Stimulated activated CD4-positive, alpha-beta T cell treated with anti-CD3 and anti-CD28 coated beads, Interleukin-1b, Interleukin-23, amount 100 ng/mL, for 24 hours (primary cell): ENCODE data around the gene MYH10.

ENCODE experiments used
- DNase-seq, 4 experiments: peaks; one replicate each; pipeline ENCODE4 v3.0.0-alpha.2; 2020; ENCODE audit warnings: low read depth in 4 of 4, low spot score in 1 of 4

MYH10 gene

DNA sequence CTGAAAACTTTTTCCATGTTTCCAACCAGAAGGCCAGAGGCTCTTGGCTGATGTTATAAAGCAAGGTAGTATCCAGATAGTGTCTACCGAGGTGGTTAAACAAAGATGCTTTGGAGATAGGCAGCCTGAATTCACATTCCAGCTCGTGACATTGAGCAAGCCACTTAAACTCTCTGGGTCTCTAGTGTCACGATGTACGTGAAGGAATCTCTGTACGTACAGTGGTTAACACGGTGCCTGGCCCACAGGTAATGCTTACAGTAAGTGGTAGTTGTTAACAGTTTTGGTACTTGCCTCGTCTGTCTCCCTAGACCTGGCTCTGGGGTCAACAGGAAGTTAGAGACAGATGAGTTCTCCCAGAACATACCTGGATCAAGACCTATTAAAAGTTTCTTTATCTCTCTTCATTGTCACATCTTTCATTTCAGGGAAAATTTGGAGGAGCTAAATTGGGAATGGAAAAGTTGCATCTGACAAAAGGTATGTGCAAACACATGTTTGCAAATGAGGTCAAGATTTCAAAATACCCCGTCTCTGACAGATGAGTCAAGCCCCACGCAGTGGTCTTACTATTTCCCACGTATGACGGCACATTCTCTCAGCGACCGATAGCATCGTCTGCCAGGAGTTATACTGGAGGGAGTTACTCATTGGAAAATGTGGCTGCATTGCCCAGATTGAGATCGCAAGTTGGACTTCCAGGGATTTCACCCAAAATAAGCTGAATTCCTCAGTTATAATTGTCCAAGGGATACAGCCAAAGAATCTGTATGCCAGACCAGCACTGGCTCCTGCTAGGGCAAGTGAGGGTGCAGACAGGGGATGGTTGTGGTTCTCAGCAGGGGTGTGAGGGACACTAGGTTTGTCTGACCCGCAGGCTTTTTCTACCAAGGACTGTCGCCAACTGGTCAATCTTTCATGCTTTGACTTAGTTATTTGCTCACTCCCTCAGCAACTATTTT, 18.9 kb upstream of the MYH10 start:
- no peak for DNase-seq

- no peak for DNase-seq
Measured at GRCh38 chr17:8647956-8648355, 17.4 kb upstream of the MYH10 start.

DNA sequence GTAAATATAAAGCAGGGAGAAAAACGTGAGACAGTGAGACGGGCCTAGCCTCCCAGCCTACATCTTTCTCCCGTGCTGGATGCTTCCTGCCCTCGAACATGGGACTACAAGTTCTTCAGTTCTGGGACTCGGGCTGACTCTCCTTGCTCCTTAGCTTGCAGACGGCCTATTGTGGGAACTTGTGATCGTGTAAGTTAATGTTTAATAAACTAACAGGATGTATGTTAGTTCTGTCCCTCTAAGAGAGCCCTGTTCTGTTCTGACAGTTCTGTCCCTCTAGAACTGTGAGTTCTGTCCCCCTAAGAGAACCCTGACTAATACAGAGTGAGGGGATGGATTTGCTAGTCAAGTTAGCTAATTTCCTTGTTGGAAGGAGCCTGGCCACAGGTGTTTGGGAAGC, 16.7 kb upstream of the MYH10 start:
- DNase-seq = no peak

GRCh38 chr17:8644507-8644902, 14.0 kb upstream of the MYH10 start:
- DNase-seq = no peak

- no peak for DNase-seq
Measured at GRCh38 chr17:8643855-8644506, 13.5 kb upstream of the MYH10 start.

GRCh38 chr17:8639709-8640108, 9.2 kb upstream of the MYH10 start:
- DNase-seq = no peak

- no peak for DNase-seq
Measured at GRCh38 chr17:8632061-8632460, 1.5 kb upstream of the MYH10 start.

DNA sequence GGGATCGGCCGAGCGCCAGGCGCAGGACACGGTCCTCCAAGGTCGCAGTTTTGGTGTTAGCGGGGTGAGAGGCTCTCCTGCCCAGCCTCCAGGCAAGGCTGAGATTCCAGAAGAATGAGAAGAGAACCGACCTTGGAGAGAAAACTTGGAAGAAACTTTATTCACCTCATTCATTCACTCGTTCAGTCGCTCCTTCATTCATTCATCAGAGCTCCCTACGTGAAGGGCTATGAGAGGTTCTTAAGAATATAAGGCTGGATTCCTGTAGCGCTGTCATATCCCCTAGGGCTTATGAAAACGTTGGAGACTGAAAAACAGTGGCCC, 991 bp upstream of the MYH10 start:
- no peak for DNase-seq

DNA sequence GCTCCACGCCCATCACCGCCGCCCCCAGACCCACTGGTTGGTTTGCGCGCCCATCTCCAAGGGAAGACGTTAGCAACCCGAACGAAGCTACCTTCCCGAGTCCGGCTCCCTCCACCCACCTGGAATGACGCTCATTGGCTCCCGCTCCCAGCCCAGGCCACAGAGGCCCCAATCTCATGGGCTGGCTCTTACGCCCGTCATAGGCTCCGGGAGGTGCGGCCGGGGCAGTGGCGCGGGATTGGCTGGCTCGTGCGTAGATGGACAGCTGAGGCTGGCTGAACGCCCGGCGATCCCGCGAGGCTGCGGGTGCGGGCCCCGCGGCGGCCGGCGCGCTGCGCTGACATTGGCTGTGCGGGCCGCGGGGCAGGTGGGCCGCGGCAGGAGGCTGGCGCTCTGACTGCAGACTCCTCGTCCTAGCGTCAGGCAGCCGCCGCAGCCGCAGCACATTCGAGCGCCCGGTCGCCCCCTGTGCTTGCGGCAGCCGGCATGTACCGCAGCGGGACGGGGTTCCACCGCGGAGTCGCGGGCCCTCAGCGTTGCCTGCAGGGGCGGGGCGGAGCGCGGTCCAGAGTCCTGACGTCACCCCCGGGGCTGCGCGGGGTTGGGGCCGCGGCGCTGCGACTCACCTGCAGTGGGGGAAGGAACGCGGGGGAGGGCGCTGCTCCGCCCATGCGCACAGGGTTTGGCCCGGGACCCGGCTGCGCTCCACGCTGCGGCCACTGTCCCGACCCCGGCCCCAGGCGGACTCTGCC, 453 bp upstream of the MYH10 start:
- DNase-seq = peak; percentile 60 to 92 (median 80)

GRCh38 chr17:8629371-8630226, 926 bp downstream of the MYH10 start:
- no peak for DNase-seq

DNA sequence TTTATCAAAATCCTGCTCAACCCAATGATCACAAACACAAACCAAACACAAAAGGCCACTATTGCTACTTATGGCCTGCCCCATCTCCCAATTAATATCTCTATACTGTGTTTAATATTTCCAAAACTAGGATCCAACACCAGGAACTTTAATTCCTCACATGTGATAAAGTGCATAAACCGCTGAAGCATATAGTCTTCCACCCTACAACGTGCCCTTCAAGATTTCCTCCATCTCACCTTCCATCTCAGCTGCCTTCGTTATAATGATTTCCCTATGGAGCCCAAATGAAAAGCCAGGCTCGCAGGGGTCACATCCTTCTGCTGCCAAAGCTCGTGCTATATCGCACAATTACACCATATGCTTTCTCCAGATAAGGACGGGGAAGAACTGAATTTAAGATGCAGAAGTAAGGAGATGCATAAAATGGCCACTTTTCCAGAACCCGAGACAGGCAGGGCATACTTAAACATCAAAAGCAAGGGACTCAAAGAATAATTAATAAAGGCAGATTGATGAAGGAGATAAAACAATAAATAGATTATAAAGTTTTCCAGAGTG, 1.8 kb downstream of the MYH10 start:
- DNase-seq = no peak

DNA sequence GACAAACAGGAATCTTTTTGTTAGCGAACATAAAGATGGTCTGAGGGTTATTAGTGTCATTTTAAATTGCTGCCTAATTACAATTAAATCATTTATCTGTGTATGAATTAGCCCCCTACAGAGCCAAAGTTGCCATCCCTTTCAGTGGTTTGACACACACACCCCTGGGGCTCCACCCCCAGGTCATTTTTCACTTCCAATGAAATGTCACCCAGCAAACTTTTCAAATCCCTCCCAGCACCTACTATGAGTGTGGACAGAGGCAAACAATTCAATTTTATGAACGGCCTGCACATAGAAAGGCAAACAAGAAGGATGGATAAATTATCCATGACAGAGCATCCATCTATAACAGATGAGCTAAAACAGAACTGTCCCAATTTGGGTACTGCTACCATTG, 2.4 kb downstream of the MYH10 start:
- DNase-seq = no peak

DNA sequence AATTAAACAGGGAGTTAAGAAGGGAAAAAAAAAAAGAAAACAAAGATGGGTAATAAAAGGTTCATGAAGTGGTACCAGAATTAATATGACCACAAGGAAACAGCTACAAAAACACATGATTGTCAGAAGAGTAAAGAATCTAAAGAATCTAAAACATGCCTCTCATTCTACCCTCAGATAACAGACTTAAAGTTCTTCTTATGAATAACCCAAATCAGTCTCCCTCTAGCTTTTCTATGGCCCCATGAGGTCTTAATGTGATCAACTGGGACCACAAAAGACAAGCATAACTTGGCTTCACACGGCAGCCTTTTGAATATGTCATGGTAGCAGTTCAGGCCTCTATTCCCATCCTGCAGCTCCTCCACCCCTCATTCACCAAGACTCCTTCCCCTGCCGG, 6.9 kb downstream of the MYH10 start:
- no peak for DNase-seq

DNA sequence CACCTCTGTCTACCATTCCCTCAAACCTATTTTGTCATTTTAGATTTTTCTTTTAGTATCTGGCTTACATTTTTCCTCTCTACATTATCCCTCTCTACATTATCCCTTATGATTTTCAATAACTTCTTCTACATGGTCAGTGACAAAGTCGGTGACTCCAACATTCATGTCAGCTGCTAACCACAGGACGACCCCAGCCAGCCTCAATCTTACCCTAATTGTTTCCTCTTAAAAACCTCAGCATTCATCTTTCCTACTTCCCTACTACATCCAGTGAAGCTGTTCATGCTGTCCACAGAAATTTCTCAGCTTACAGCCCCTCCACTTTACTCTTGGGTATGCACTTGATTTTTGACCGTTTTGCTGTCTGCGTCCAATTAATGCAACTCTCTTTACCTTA, 8.3 kb downstream of the MYH10 start:
- DNase-seq = no peak

GRCh38 chr17:8621585-8621984, 8.9 kb downstream of the MYH10 start:
- DNase-seq = no peak

DNA sequence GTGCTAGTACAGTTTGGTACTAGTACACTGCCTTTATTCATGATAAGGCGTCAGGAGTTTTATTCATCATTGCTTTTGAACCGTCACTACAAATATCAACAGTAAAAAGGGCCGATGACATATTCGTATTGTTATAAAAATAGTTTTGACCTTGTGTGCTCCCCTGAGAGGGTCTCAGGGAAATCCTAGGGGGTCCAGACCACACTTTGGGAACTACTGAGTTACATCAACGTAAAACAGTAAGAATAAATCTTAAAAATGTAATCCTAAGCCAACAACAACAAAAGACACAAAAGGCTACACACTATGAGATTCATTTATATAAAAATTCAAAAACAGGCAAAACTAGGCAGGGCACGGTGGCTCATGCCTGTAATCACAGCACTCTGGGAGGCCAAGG, 11.2 kb downstream of the MYH10 start:
- DNase-seq = no peak

DNA sequence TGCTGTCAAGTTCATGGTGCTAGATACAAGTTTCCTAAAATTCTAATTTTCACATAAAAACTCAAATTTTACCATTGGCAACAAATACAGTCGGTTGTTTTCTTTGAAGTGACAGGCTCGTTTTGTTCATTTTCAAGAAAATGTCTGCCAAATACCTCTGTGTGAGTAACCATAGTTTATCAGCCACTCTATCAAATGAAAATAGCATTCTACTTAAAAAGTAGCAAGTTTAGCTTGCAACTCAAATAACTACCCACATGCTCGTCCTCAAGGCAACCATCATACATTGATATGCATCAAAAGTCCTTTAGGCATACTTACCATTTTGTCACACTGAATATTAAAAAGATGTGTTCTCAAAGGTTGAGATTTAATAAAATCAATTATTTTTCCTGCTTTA, 11.7 kb downstream of the MYH10 start:
- no peak for DNase-seq

DNA sequence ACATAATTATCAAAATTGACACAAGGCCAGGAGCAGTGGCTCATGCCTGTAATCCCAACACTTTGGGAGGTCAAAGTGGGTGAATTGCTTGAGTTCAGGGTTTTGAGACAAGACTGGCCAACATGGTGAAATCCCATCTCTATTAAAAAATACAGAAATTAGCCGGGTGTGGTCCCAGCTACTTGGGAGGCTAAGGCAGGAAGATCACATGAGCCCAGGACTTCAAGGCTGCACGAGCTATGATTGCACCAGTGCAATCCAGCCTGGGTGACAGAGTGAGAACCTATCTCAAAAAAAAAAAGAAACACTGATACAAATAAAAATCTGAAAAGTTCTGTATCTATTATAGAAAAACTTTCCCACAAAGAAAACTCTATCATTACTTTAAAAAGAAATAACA, 15.5 kb downstream of the MYH10 start:
- DNase-seq = no peak

- no peak for DNase-seq
Measured at GRCh38 chr17:8611619-8612298, 18.8 kb downstream of the MYH10 start.

DNA sequence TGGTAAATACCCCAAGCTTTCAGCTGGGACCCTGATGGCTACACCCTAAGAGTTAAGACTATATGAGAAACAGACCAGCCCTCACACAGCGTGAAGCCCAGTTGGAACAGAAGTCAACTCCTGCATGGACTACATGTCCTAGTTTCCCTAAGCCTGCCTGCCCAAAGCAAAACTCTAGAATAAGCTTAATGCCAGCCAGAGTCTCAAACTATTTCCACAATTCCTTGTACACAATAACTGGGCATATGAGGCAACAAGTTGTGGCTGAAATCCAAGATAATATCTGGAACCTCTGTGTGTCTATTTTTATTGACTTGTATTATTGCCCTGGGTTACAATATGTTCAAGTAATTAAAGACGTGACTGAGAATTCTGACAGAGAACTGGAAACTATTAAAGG, 19.4 kb downstream of the MYH10 start:
- no peak for DNase-seq
